PC-9 (cell line): ENCODE results near the gene ZDHHC7. TPM values are rescaled to one million over a fixed set of nuclear protein-coding genes. Genes with fewer than 3 reads are reported as not detected.

Experiments
- BruUV-seq: library from RNA; stranded (reverse); fragments of 400-500 nt; replicated peaks from 2 replicates; lab custom pipeline; 2021; lab: Mats Ljungman, UMichigan
- CTCF ChIA-PET: fragments of 300-600 bp; sonication (Branson Sonifier 250); formaldehyde crosslinking; loops from one replicate; lab custom pipeline; 2022; ENCODE audit warnings: antibody characterized with exemption; lab: Charles Lee
- POLR2A ChIA-PET: fragments of 300-600 bp; sonication (Branson Sonifier 250); formaldehyde crosslinking; loops from one replicate; lab custom pipeline; 2022; ENCODE audit warnings: antibody characterized with exemption; ENCODE audit not compliant: unreplicated experiment; lab: Charles Lee
- DNase-seq, 2 experiments: peaks; one replicate each; pipeline versions ENCODE4 v3.0.0 to v3.0.0-alpha.2; 2015 to 2022; ENCODE audit warnings: mixed read lengths in 1 of 2
- H2AFZ ChIP-seq: fragments of 200-600 bp; sonication (generic); 2 replicates; pipeline ENCODE4 v1.8.1; 2017; ENCODE audit warnings: antibody characterized with exemption
- H3F3A ChIP-seq: fragments of 200-600 bp; sonication (generic); 2 replicates; pipeline ENCODE4 v1.8.1; 2017; ENCODE audit warnings: antibody characterized with exemption, mild to moderate bottlenecking, low read depth; ENCODE audit not compliant: insufficient read depth
- H3K27ac ChIP-seq: fragments of 200-600 bp; sonication (generic); 2 replicates; pipeline ENCODE4 v1.6.1; 2016; ENCODE audit warnings: mixed run types
- H3K27me3 ChIP-seq: fragments of 200-600 bp; sonication (generic); 2 replicates; pipeline ENCODE4 v1.6.1; 2016; ENCODE audit warnings: low read depth, mixed run types; ENCODE audit not compliant: insufficient read depth
- H3K36me3 ChIP-seq: fragments of 200-600 bp; sonication (generic); 2 replicates; pipeline ENCODE4 v1.6.1; 2016; ENCODE audit warnings: low read depth, mixed run types
- H3K4me1 ChIP-seq: fragments of 200-600 bp; sonication (generic); replicated peaks from 2 replicates; pipeline ENCODE4 v1.6.1; 2016; ENCODE audit warnings: mixed run types; ENCODE audit not compliant: insufficient read depth
- H3K4me2 ChIP-seq: fragments of 200-600 bp; sonication (generic); 2 replicates; pipeline ENCODE4 v1.6.1; 2017; ENCODE audit warnings: mixed run types
- H3K4me3 ChIP-seq: fragments of 200-600 bp; sonication (generic); 2 replicates; pipeline ENCODE4 v1.6.1; 2016; ENCODE audit warnings: mixed run types
- H3K79me2 ChIP-seq: fragments of 200-600 bp; sonication (generic); 2 replicates; pipeline ENCODE4 v1.6.1; 2017; ENCODE audit warnings: low read depth, mixed run types
- H3K9me2 ChIP-seq: fragments of 200-600 bp; sonication (generic); 2 replicates; pipeline ENCODE4 v1.8.1; 2017; ENCODE audit warnings: mild to moderate bottlenecking; ENCODE audit not compliant: insufficient read depth
- H3K9me3 ChIP-seq: fragments of 200-600 bp; sonication (generic); 2 replicates; pipeline ENCODE4 v1.8.1; 2016; ENCODE audit warnings: low read depth; ENCODE audit not compliant: insufficient read depth
- H4K20me1 ChIP-seq: fragments of 200-600 bp; sonication (generic); 2 replicates; pipeline ENCODE4 v1.8.1; 2017; ENCODE audit not compliant: insufficient read depth
- EZH2 ChIP-seq: fragments of 200-600 bp; sonication (generic); IDR thresholded peaks from 2 replicates; pipeline ENCODE4 v1.8.0; 2017; ENCODE audit warnings: antibody characterized with exemption, low read depth
- intact Hi-C: fragments of 100-400 bp; cut with micrococcal nuclease; formaldehyde crosslinking; loops from one replicate; pipeline ENCODE4 v1.10.0; 2022; ENCODE audit not compliant: unreplicated experiment
- total RNA-seq: library from RNA; stranded (reverse); gene quantifications from 2 replicates; pipeline ENCODE4 v1.2.3, GENCODE V29; 2021
- TF ChIP-seq, protein P1 (sequence below): fragments of 200-600 bp; sonication (generic); conservative IDR thresholded peaks from 2 replicates; pipeline ENCODE4 v1.6.1; 2017; ENCODE audit warnings: mixed run types, antibody characterized with exemption, mild to moderate bottlenecking, moderate library complexity

The ZDHHC7 gene
- total RNA-seq, 1 experiment from 2014 or later: 79.3 TPM

DNA sequence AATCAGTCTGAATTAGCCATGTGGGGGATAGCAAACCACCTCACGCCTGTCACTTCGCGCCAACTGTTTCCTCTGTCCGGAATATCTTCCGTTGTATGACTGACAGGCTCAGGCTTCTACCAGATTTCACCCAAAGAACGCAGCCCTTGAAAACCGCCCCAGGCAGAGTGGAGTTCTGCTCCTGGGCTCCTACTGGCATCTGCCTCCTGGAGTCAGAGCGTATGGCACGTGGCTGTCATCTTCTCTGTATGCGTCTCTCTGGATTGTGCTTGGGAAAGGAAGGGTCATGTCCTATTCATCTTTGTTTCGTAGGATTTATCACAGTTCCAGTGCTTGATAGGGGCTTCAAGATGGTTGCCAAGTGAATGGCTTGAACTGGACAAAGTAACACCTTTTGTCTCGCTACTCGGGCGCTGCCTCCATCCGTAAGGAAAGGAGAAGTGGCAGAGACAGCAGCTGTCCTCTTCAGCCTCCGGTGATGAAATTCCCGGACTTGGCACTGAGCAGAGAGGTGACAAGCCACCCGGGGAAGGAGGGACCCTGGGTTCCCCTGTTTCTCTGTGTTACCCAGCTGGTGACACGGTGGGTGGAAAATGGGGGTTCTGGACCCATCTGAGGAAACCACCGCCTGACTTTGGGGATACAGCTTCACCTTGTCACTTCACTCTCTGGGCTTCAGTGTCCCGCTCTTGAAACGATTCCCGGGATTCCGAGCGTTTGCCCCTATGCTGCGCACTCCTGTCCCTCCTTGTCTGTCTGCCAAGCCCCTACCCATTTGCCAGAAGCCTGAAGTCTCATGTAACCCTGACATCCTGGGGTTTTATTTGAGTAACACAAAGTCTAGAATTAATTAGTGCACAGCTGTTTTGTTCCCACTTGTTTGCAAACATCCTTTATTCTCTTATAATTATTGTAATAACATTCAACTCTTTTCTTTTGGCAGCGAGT lies 30.2 kb upstream of the ZDHHC7 start:
- Histone ChIP-seq H3K9me2 (no peaks in the 10 kb centered on the region), H3K4me1 (peaks cover 14% of the 10 kb centered on the region), H3K4me3 (no peak overlapping the region), H3K27ac (no peak overlapping the region), H3F3A (peaks cover 15% of the 10 kb centered on the region), H3K36me3 (no peaks in the 10 kb centered on the region), H3K4me2 (no peak overlapping the region), H2AFZ (no peak overlapping the region), H3K79me2 (no peaks in the 10 kb centered on the region), H3K9me3 (no peaks in the 10 kb centered on the region), H3K27me3 (0 out of 2 replicates have a peak, but pooled peaks cover 3% of the 10 kb centered on the region), H4K20me1 (no peaks in the 10 kb centered on the region)
- intact Hi-C loops: no loop called here
- no peak for TF ChIP-seq EZH2
- TF ChIP-seq, protein P1, sequence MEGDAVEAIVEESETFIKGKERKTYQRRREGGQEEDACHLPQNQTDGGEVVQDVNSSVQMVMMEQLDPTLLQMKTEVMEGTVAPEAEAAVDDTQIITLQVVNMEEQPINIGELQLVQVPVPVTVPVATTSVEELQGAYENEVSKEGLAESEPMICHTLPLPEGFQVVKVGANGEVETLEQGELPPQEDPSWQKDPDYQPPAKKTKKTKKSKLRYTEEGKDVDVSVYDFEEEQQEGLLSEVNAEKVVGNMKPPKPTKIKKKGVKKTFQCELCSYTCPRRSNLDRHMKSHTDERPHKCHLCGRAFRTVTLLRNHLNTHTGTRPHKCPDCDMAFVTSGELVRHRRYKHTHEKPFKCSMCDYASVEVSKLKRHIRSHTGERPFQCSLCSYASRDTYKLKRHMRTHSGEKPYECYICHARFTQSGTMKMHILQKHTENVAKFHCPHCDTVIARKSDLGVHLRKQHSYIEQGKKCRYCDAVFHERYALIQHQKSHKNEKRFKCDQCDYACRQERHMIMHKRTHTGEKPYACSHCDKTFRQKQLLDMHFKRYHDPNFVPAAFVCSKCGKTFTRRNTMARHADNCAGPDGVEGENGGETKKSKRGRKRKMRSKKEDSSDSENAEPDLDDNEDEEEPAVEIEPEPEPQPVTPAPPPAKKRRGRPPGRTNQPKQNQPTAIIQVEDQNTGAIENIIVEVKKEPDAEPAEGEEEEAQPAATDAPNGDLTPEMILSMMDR: no peak
- ChIA-PET CTCF (no interaction called here), POLR2A (interaction anchor here (0.6 kb wide), 1 partner anchor 14 kb away, joined by 3 read pairs; no protein-coding TSS in a partner anchor)
- BruUV-seq: no TSS peak
- DNase-seq: no peak

DNA sequence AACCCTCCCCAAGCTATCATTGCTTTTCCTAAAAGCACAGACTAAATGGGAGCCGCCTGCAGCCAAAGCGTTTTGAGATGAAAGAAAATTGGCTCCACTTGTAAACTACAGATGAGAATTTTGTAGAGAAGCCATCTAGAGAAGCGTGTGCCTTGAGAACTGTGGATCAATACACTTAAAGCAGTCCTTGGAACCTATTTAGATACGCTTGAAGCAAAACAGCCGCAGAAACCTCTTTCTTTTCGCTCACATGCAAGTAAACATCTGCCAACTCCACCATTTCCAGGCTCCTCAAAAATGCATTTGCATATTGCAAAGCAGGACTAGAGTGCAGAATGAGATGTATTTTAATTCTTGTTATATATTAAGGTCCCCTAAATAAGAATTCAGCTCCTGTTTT lies 29.4 kb upstream of the ZDHHC7 start:
- Histone ChIP-seq H4K20me1 (no peaks in the 10 kb centered on the region), H3K27ac (no peak overlapping the region), H2AFZ (no peak overlapping the region), H3K9me2 (no peaks in the 10 kb centered on the region), H3K4me2 (no peak overlapping the region), H3K4me1 (peaks cover 20% of the 10 kb centered on the region), H3K79me2 (no peaks in the 10 kb centered on the region), H3K4me3 (no peak overlapping the region), H3K36me3 (no peaks in the 10 kb centered on the region), H3F3A (peaks cover 20% of the 10 kb centered on the region), H3K9me3 (no peaks in the 10 kb centered on the region), H3K27me3 (0 out of 2 replicates have a peak, but pooled peaks cover 3% of the 10 kb centered on the region)
- intact Hi-C loops: no loop called here
- no peak for DNase-seq
- BruUV-seq: no TSS peak
- ChIA-PET POLR2A (no interaction called here), CTCF (no interaction called here)
- TF ChIP-seq, protein P1: no peak
- no peak for TF ChIP-seq EZH2

DNA sequence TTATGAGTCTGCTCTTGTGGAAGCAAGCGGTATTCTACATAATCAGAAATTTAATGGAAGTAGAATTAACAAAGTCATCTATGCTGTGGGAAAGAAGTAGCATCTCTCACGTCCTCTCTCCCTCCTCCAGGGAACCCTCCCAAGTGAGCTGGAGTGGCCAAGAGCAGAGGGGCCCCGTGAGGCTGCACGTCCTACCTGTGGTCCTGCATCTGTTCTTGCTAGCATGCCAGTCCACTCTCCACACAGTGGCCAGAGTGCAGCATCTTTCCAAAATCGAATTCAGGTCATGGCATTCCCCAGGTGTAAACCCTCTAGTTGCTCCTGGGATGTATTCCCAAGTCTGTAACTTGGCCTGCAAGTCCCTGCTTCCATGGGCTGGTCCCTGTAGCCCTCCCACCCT lies 26.4 kb upstream of the ZDHHC7 start:
- Histone ChIP-seq H3F3A (peaks cover 20% of the 10 kb centered on the region), H3K4me2 (peak overlapping the region; percentile 74), H3K27ac (peak overlapping the region; percentile 77), H3K4me3 (peak overlapping the region; percentile 35; the same call in 1 of the 2 replicates), H3K4me1 (peaks cover 20% of the 10 kb centered on the region), H2AFZ (no peak overlapping the region), H3K36me3 (no peaks in the 10 kb centered on the region), H3K27me3 (0 out of 2 replicates have a peak, but pooled peaks cover 3% of the 10 kb centered on the region), H3K9me3 (no peaks in the 10 kb centered on the region), H4K20me1 (no peaks in the 10 kb centered on the region), H3K79me2 (no peaks in the 10 kb centered on the region), H3K9me2 (no peaks in the 10 kb centered on the region)
- DNase-seq: no peak
- no TSS peak for BruUV-seq
- intact Hi-C loops: loop anchor here (2.0 kb wide), 1 partner anchor 43 kb away; no protein-coding TSS in a partner anchor
- TF ChIP-seq, protein P1: no peak
- TF ChIP-seq EZH2: no peak
- ChIA-PET CTCF (interaction anchor here (0.6 kb wide), 1 partner anchor 66 kb away, joined by 3 read pairs; no protein-coding TSS in a partner anchor), POLR2A (no interaction called here)
